HepG2 (cell line): ENCODE data around the gene TPPP3. TPM values are rescaled to one million over a fixed set of nuclear protein-coding genes. Genes with fewer than 3 reads are reported as not detected.

Experiments used
- ATAC-seq: fragments of 200-7000 bp; cut with Tn5 transposase; 3 replicates; pipeline ENCODE4 v1.9.1; 2020; ENCODE audit warnings: mild to moderate bottlenecking, moderate library complexity
- BruUV-seq: library from RNA; stranded (reverse); fragments of 400-500 nt; replicated peaks from 2 replicates; lab custom pipeline; 2021; lab: Mats Ljungman, UMichigan
- CTCF ChIA-PET: fragments of 300-600 bp; formaldehyde crosslinking; extraction: SDS; loops from one replicate; lab custom pipeline; 2021; ENCODE audit warnings: low total read pairs, inconsistent platforms, low intra/inter-chr PET ratio; lab: Yijun Ruan, JAX
- POLR2A ChIA-PET: fragments of 350-600 bp; sonication (Branson Sonifier 250); formaldehyde crosslinking; loops from one replicate; lab custom pipeline; 2020; ENCODE audit warnings: antibody characterized with exemption, inconsistent platforms; lab: Yijun Ruan, JAX
- DNase-seq: peaks from one replicate; pipeline ENCODE4 v3.0.0-alpha.2; 2015; ENCODE audit warnings: low spot score
- FAIRE-seq: peaks from 3 replicates; lab custom pipeline; 2011; peaks lifted over from hg19 to GRCh38; lab: Jason Lieb, UNC
- H2AFZ ChIP-seq: one replicate; pipeline ENCODE4 v1.6.1; 2011; ENCODE audit warnings: low read length, inconsistent platforms
- H3K27ac ChIP-seq: fragments of 300-600 bp; 3 replicates; pipeline ENCODE4 v1.8.0; 2011; ENCODE audit warnings: mixed run types, mild to moderate bottlenecking, mixed read lengths, low read length, inconsistent platforms; ENCODE audit not compliant: insufficient read depth; ENCODE audit errors: extremely low read length
- H3K27me3 ChIP-seq, 2 experiments: fragments of 200-600 bp in 1 of 2; 2 replicates in 1 of 2; 3 replicates in 1 of 2; pipeline versions ENCODE4 v1.6.0 to v1.8.0; 2011; ENCODE audit warnings: low read length in 2 of 2, mild to moderate bottlenecking in 2 of 2, moderate library complexity in 2 of 2, inconsistent platforms in 1 of 2; ENCODE audit not compliant: insufficient read depth in 2 of 2, control insufficient read depth in 1 of 2
- H3K36me3 ChIP-seq, 2 experiments: fragments of 200-600 bp in 1 of 2; replicated peaks in 1 of 2; 2 replicates in 1 of 2; 3 replicates in 1 of 2; pipeline versions ENCODE4 v1.5.1 to v1.8.0; 2011; ENCODE audit warnings: low read length in 2 of 2, inconsistent platforms in 1 of 2; ENCODE audit not compliant: insufficient read depth in 2 of 2, control insufficient read depth in 1 of 2
- H3K4me1 ChIP-seq: 2 replicates; pipeline ENCODE4 v1.5.1; 2012; ENCODE audit warnings: low read length, inconsistent platforms; ENCODE audit not compliant: insufficient read depth
- H3K4me2 ChIP-seq: 2 replicates; pipeline ENCODE4 v1.6.0; 2011; ENCODE audit warnings: low read depth, low read length, inconsistent platforms
- H3K4me3 ChIP-seq, 3 experiments: fragments of 200-600 bp in 1 of 3; sonication (generic), shearing (Covaris generic) in 1 of 3; replicated peaks in 1 of 3; 2 replicates each; pipeline ENCODE4 v1.5.1; 2011 to 2016; ENCODE audit warnings: low read length in 3 of 3, inconsistent platforms in 2 of 3, low read depth in 2 of 3, mild to moderate bottlenecking in 2 of 3, control low read depth in 1 of 3, mixed read lengths in 1 of 3; ENCODE audit not compliant: insufficient read depth in 1 of 3
- H3K79me2 ChIP-seq: one replicate; pipeline ENCODE4 v1.6.1; 2011; ENCODE audit warnings: low read length, inconsistent platforms; ENCODE audit not compliant: insufficient read depth
- H3K9ac ChIP-seq: 2 replicates; pipeline ENCODE4 v1.6.0; 2011; ENCODE audit warnings: mild to moderate bottlenecking, low read depth, low read length, inconsistent platforms; ENCODE audit not compliant: insufficient read depth
- H3K9me3 ChIP-seq: 2 replicates; pipeline ENCODE4 v1.5.1; 2012; ENCODE audit warnings: mild to moderate bottlenecking, low read length
- H4K20me1 ChIP-seq: 2 replicates; pipeline ENCODE4 v1.6.0; 2011; ENCODE audit warnings: inconsistent platforms, mild to moderate bottlenecking, low read length, moderate library complexity; ENCODE audit not compliant: insufficient read depth
- MXI1 ChIP-seq: IDR thresholded peaks from 3 replicates; pipeline ENCODE4 v1.6.1; 2012; ENCODE audit warnings: low read depth, low read length, inconsistent platforms, borderline replicate concordance
- SIN3A ChIP-seq: IDR thresholded peaks from 2 replicates; pipeline ENCODE4 v1.6.1; 2011; ENCODE audit warnings: low read depth, mild to moderate bottlenecking, control low read depth, low read length, borderline replicate concordance
- ZNF251 ChIP-seq: sonication (generic); formaldehyde crosslinking; IDR thresholded peaks from 2 replicates; pipeline ENCODE4 v1.9.0; 2021; ENCODE audit warnings: mild to moderate bottlenecking, missing genetic modification reagents
- ZNF761 ChIP-seq: sonication (generic); formaldehyde crosslinking; conservative IDR thresholded peaks from 2 replicates; pipeline ENCODE4 v1.4.0; 2020; ENCODE audit warnings: mild to moderate bottlenecking, missing genetic modification reagents
- WGBS: methylation state at CpG from one replicate; pipeline ENCODE4 v1.1.6; 2017; ENCODE audit warnings: low lambda C conversion rate; 5-methylcytosine and 5-hydroxymethylcytosine counted together
- in situ Hi-C: cut with HindIII; loops from 2 replicates; pipeline ENCODE4 v1.10.0; 2017; ENCODE audit warnings: low pct_unique_long_range_greater_than_20kb; ENCODE audit not compliant: extremely low pct_ligation_motif_present
- intact Hi-C: fragments of 100-400 bp; cut with micrococcal nuclease; formaldehyde crosslinking; loops from one replicate; pipeline ENCODE4 v1.10.0; 2022; ENCODE audit not compliant: unreplicated experiment
- polyA plus RNA-seq, 8 experiments: library from polyadenylated mRNA; depleted of rRNA in 3 of 8; stranded (reverse) in 7 of 8; unstranded in 1 of 8; fragments of >200 nt; fragmentation: Illumina TruSeq in 4 of 8; extraction: Trizol in 4 of 8; gene quantifications; 2 replicates each; pipeline versions ENCODE4 v1.2.1 to v1.2.3, GENCODE V29; 2011 to 2016; ENCODE audit warnings: low read depth in 4 of 8, missing spikeins in 1 of 8, mixed read lengths in 1 of 8; ENCODE audit not compliant: insufficient read depth in 1 of 8
- total RNA-seq, 5 experiments: library from RNA; depleted of rRNA; stranded (reverse); fragments of >200 nt; fragmentation: Illumina TruSeq; extraction: Trizol; gene quantifications; 2 replicates each; pipeline ENCODE4 v1.2.3, GENCODE V29; 2016; ENCODE audit warnings: low read depth in 1 of 5
- TF ChIP-seq, protein P1 (sequence below): sonication (generic); formaldehyde crosslinking; IDR thresholded peaks from 2 replicates; pipeline ENCODE4 v1.5.1; 2020; ENCODE audit warnings: mild to moderate bottlenecking, missing genetic modification reagents, borderline replicate concordance
- TF ChIP-seq, protein P2 (sequence below): sonication (generic); formaldehyde crosslinking; IDR thresholded peaks from 2 replicates; pipeline ENCODE4 v1.4.0; 2020; ENCODE audit warnings: mild to moderate bottlenecking, missing genetic modification reagents

TPPP3 gene
- total and polyA plus RNA-seq, 2 of the 13 experiments (the other 11 are each of a cell fraction or from before 2014, with no cell fraction given) = 0.16 to 0.44 TPM

DNA sequence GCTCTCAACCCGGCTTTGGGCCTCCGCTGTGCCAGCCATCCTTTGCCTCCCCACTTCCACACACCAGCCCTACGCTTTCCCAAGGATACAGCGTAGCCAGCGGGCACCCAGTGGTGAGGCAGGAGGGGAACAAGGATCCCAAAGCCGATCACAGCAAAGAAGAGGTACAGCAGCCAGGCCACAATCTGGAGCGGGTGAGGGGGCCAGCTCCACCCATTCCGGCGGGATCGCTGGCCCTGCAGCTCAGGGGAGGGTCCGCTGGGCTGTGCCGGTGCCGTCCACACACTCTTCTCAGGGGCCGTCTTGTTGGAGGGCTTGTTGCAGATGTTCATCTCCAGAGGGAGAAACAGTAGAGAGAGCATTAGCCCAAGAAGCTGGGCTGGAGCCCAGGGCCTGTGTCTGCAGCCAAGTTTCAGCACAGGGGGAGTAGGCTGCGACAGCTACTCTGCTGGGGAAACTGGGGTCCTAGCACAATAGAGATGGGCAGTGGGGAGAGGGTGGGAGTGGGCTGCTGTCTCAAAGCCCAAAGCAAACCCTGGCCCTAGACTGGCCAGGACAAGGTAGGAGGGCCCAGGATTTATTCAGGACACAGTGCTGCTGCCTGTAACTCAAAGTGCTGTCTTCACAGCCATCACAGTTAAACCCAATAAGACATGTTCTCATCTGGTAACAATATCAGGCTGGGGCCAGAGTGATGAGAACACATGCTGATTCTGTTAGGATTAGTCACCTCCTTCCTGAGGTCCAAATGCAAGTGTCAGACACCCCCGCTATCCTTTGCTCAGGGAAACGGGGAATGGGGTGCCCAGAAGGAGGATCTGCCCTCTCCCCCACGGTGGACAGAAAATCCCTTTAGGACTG is 13.0 kb upstream of the TPPP3 start:
- in situ Hi-C loops = no loop called here
- Histone ChIP-seq H3K4me3 (no peak overlapping the region), H3K9me3 (no peaks in the 10 kb centered on the region), H3K4me1 (peaks cover 28% of the 10 kb centered on the region), H3K9ac (no peak overlapping the region), H2AFZ (no peak overlapping the region), H3K4me2 (no peak overlapping the region), H3K27ac (no peak overlapping the region), H4K20me1 (no peaks in the 10 kb centered on the region), H3K79me2 (no peaks in the 10 kb centered on the region), H3K36me3 (no peaks in the 10 kb centered on the region), H3K27me3 (peaks cover 0 to 14% of the 10 kb centered on the region in 2 experiments; a peak in 3 of 5 replicates)
- no peak for DNase-seq
- ChIA-PET CTCF (interaction anchor here (0.6 kb wide), 1 partner anchor 57 kb away, joined by 3 read pairs; no protein-coding TSS in a partner anchor), POLR2A (no interaction called here)
- BruUV-seq = no TSS peak
- no peak for ATAC-seq
- 46% methylated on average over 11 of the region's 18 CpGs for WGBS
- TF ChIP-seq MXI1 = no peak
- no peak for TF ChIP-seq SIN3A
- TF ChIP-seq, protein P1, sequence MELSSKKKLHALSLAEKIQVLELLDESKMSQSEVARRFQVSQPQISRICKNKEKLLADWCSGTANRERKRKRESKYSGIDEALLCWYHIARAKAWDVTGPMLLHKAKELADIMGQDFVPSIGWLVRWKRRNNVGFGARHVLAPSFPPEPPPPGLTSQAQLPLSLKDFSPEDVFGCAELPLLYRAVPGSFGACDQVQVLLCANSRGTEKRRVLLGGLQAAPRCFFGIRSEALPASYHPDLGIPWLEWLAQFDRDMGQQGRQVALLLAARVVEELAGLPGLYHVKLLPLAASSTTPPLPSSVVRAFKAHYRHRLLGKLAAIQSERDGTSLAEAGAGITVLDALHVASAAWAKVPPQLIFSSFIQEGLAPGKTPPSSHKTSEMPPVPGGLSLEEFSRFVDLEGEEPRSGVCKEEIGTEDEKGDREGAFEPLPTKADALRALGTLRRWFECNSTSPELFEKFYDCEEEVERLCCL (CRISPR knock-in tag) = no peak
- no peak for TF ChIP-seq ZNF251 (CRISPR knock-in tag)
- TF ChIP-seq, protein P2, sequence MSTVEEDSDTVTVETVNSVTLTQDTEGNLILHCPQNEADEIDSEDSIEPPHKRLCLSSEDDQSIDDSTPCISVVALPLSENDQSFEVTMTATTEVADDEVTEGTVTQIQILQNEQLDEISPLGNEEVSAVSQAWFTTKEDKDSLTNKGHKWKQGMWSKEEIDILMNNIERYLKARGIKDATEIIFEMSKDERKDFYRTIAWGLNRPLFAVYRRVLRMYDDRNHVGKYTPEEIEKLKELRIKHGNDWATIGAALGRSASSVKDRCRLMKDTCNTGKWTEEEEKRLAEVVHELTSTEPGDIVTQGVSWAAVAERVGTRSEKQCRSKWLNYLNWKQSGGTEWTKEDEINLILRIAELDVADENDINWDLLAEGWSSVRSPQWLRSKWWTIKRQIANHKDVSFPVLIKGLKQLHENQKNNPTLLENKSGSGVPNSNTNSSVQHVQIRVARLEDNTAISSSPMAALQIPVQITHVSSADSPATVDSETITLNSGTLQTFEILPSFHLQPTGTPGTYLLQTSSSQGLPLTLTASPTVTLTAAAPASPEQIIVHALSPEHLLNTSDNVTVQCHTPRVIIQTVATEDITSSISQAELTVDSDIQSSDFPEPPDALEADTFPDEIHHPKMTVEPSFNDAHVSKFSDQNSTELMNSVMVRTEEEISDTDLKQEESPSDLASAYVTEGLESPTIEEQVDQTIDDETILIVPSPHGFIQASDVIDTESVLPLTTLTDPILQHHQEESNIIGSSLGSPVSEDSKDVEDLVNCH (CRISPR knock-in tag) = no peak
- TF ChIP-seq ZNF761 (CRISPR knock-in tag) = no peak
- intact Hi-C loops = loop anchor here (2.0 kb wide), 1 partner anchor 58 kb away; no protein-coding TSS in a partner anchor
- FAIRE-seq = no peak
